B cell (primary cell): ENCODE measurements around the gene MAP3K6.

Experiments used
- EZH2 ChIP-seq: IDR thresholded peaks from 2 replicates; pipeline ENCODE4 v1.6.1; 2012; ENCODE audit warnings: borderline replicate concordance, low read depth, mild to moderate bottlenecking, moderate library complexity, low read length; ENCODE audit not compliant: insufficient read depth, poor library complexity, severe bottlenecking
- TF ChIP-seq, protein P1 (sequence below): fragments of 200-600 bp; IDR thresholded peaks from one replicate; pipeline ENCODE4 v1.8.0; 2022; ENCODE audit warnings: antibody characterized with exemption, mild to moderate bottlenecking

DNA sequence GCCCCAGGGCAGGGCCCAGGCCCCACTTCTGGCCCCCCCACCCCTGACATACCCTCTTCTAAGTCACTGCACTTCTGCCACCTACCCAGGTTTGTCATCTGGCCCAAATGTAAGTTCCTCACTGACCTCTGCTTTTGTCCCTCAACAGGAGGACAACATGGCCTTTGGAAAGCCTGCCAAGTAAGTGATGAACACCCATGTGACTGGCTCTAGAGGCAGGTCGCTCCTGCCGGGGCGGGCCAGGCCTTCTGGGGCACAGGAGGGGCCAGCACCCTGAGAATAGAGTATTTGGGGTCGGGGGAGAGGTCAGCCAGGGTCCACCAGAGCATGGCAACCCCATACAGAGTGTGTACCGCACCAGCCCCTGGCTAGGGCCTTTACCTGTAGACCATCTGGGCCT, 34.8 kb downstream of the MAP3K6 start:
- TF ChIP-seq, protein P1, sequence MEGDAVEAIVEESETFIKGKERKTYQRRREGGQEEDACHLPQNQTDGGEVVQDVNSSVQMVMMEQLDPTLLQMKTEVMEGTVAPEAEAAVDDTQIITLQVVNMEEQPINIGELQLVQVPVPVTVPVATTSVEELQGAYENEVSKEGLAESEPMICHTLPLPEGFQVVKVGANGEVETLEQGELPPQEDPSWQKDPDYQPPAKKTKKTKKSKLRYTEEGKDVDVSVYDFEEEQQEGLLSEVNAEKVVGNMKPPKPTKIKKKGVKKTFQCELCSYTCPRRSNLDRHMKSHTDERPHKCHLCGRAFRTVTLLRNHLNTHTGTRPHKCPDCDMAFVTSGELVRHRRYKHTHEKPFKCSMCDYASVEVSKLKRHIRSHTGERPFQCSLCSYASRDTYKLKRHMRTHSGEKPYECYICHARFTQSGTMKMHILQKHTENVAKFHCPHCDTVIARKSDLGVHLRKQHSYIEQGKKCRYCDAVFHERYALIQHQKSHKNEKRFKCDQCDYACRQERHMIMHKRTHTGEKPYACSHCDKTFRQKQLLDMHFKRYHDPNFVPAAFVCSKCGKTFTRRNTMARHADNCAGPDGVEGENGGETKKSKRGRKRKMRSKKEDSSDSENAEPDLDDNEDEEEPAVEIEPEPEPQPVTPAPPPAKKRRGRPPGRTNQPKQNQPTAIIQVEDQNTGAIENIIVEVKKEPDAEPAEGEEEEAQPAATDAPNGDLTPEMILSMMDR, result no peak
- no peak for TF ChIP-seq EZH2
